ENCODE measurements around the gene LHX8. TPM values are rescaled to one million over a fixed set of nuclear protein-coding genes. Genes with fewer than 3 reads are reported as not detected.

Gene LHX8
- total RNA-seq, 2 donors from 2014 or later, result 0.74 TPM; not detected in 1

GRCh38 chr1:75166821-75167220 is 32.6 kb downstream of the LHX8 start:
- Histone ChIP-seq H3K36me3 (no peaks in the 10 kb centered on the region), H3K27me3 (replicated peaks; ENCODE audit: insufficient read depth) (no peaks in the 10 kb centered on the region), H3K4me3 (no peak overlapping the region), H3K27ac (no peak overlapping the region), H3K9me3 (no peaks in the 10 kb centered on the region), H3K4me1 (replicated peaks) (no peaks in the 10 kb centered on the region)
- intact Hi-C loops (cut with DNase I), result no loop called here
- TF ChIP-seq POLR2A (IDR thresholded peaks at IDR 0.05) (no peak), CTCF (IDR thresholded peaks at IDR 0.05) (no peak), POLR2AphosphoS5 (IDR thresholded peaks at IDR 0.05) (no peak)
- 83% methylated on average over 4 of the region's 4 CpGs for WGBS
- DNase-seq (ENCODE audit: low spot score), result no peak

- H3K9me3 ChIP-seq, result no peaks in the 10 kb centered on the region
- H3K36me3 ChIP-seq, result no peaks in the 10 kb centered on the region
- no peak for DNase-seq (ENCODE audit: low spot score)
- 91% methylated on average over 2 of the region's 2 CpGs for WGBS
- no peaks in the 10 kb centered on the region for H3K27me3 ChIP-seq (replicated peaks; ENCODE audit: insufficient read depth)
- TF ChIP-seq POLR2AphosphoS5 (IDR thresholded peaks at IDR 0.05) (no peak), POLR2A (IDR thresholded peaks at IDR 0.05) (no peak), CTCF (IDR thresholded peaks at IDR 0.05) (no peak)
- no peaks in the 10 kb centered on the region for H3K4me1 ChIP-seq (replicated peaks)
- intact Hi-C loops (cut with DNase I), result no loop called here
- H3K27ac ChIP-seq, result no peak overlapping the region
- no peak overlapping the region for H3K4me3 ChIP-seq
Measured at GRCh38 chr1:75170011-75170410, 35.8 kb downstream of the LHX8 start.

GRCh38 chr1:75170981-75171380 is 36.8 kb downstream of the LHX8 start:
- 57% methylated on average over 2 of the region's 2 CpGs for WGBS
- H3K27me3 ChIP-seq (replicated peaks; ENCODE audit: insufficient read depth), result no peaks in the 10 kb centered on the region
- no peak overlapping the region for H3K4me3 ChIP-seq
- no peaks in the 10 kb centered on the region for H3K4me1 ChIP-seq (replicated peaks)
- no peak overlapping the region for H3K27ac ChIP-seq
- TF ChIP-seq CTCF (IDR thresholded peaks at IDR 0.05), result no peak
- TF ChIP-seq POLR2A (IDR thresholded peaks at IDR 0.05), result no peak
- no peak for TF ChIP-seq POLR2AphosphoS5 (IDR thresholded peaks at IDR 0.05)
- no peaks in the 10 kb centered on the region for H3K36me3 ChIP-seq
- H3K9me3 ChIP-seq, result no peaks in the 10 kb centered on the region
- intact Hi-C loops (cut with DNase I), result no loop called here
- no peak for DNase-seq (ENCODE audit: low spot score)

DNA sequence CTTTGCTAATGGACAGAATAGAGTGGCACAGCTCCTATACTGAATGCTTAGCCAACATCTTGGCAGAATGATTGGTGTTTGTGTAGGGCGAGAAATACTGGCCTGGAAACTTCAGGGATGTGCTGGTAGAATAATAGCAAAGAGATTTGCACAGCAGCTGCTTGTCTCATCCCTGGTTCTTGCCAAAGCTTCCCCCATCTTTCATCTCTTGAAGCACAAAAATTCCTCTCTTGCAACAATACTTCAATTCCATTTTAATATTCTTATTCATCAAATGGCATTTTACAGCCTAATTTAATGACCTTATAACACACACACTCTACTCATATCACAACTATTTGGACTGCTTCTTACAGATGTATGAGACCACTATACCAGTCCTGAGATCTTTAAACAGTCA is 37.7 kb downstream of the LHX8 start:
- WGBS, result 69% methylated on average over 1 of the region's 1 CpG
- Histone ChIP-seq H3K27me3 (replicated peaks; ENCODE audit: insufficient read depth) (no peaks in the 10 kb centered on the region), H3K4me3 (no peak overlapping the region), H3K27ac (no peak overlapping the region), H3K9me3 (no peaks in the 10 kb centered on the region), H3K36me3 (no peaks in the 10 kb centered on the region), H3K4me1 (replicated peaks) (no peaks in the 10 kb centered on the region)
- DNase-seq (ENCODE audit: low spot score), result no peak
- intact Hi-C loops (cut with DNase I), result no loop called here
- TF ChIP-seq CTCF (IDR thresholded peaks at IDR 0.05), result no peak
- no peak for TF ChIP-seq POLR2A (IDR thresholded peaks at IDR 0.05)
- TF ChIP-seq POLR2AphosphoS5 (IDR thresholded peaks at IDR 0.05), result no peak

DNA sequence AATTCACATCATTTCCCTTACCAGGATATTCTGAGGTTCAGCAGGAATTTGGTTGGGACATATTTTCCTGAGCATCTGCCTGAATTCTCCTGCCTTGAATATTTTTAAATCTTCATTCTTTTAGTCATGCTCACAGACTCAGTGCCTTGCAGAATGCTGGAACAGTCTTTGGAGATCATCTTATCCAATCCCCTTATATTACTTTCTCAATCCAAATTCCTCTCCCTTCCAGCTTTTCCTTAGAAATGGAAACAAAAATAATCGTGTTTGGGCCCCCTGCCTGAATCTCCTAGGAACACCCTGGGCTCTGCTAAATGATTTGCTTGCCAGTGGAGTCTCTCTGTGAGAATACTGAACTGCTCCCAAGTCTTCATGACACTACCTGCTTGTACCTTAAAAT is 38.4 kb downstream of the LHX8 start:
- Histone ChIP-seq H3K27ac (no peak overlapping the region), H3K4me3 (no peak overlapping the region), H3K27me3 (replicated peaks; ENCODE audit: insufficient read depth) (no peaks in the 10 kb centered on the region), H3K9me3 (no peaks in the 10 kb centered on the region), H3K36me3 (no peaks in the 10 kb centered on the region), H3K4me1 (replicated peaks) (no peaks in the 10 kb centered on the region)
- intact Hi-C loops (cut with DNase I), result no loop called here
- TF ChIP-seq POLR2A (IDR thresholded peaks at IDR 0.05) (no peak), POLR2AphosphoS5 (IDR thresholded peaks at IDR 0.05) (no peak), CTCF (IDR thresholded peaks at IDR 0.05) (no peak)
- 34% methylated on average over 1 of the region's 1 CpG for WGBS
- no peak for DNase-seq (ENCODE audit: low spot score)

Data from prostate gland (tissue), 2 donors.